OCI-LY3 (cell line): ENCODE measurements around the gene FAM3C.

Experiments
- CTCF ChIP-seq: fragments of 200-600, 300-600 bp; sonication (generic); IDR thresholded peaks from 2 replicates; pipeline ENCODE4 v1.5.1; 2014; ENCODE audit warnings: antibody characterized with exemption, low read length, low read depth
- EZH2phosphoT487 ChIP-seq: fragments of 200-600 bp; shearing (Covaris generic); IDR thresholded peaks from 2 replicates; pipeline ENCODE4 v1.6.1; 2018; ENCODE audit warnings: antibody characterized with exemption, mixed run types, low read depth

- TF ChIP-seq CTCF (no peak), EZH2phosphoT487 (no peak)
These were observed 35.4 kb upstream of the FAM3C start for GRCh38 chr7:121431389-121431995.
